ENCODE measurements around the gene MTMR1.
A peak's percentile ranks its signal among the peaks of the same experiment; 100 is the strongest.

- TF ChIP-seq MAFK (IDR thresholded peaks at IDR 0.05; ENCODE audit: partially characterized antibody) (no peak), CTCF (IDR thresholded peaks at IDR 0.05) (peak; percentile 74), CEBPB (IDR thresholded peaks at IDR 0.05) (no peak), CBX2 (IDR thresholded peaks at IDR 0.05; ENCODE audit: borderline replicate concordance, low read depth) (no peak), MAZ (IDR thresholded peaks at IDR 0.05; ENCODE audit: borderline replicate concordance, low read depth, low read length) (no peak), RAD21 (conservative IDR thresholded peaks at IDR 0.05 in 1 of 2, IDR thresholded peaks at IDR 0.05 in 1 of 2) (peak; percentile 95 to 97)
- TF ChIP-seq, protein P1, sequence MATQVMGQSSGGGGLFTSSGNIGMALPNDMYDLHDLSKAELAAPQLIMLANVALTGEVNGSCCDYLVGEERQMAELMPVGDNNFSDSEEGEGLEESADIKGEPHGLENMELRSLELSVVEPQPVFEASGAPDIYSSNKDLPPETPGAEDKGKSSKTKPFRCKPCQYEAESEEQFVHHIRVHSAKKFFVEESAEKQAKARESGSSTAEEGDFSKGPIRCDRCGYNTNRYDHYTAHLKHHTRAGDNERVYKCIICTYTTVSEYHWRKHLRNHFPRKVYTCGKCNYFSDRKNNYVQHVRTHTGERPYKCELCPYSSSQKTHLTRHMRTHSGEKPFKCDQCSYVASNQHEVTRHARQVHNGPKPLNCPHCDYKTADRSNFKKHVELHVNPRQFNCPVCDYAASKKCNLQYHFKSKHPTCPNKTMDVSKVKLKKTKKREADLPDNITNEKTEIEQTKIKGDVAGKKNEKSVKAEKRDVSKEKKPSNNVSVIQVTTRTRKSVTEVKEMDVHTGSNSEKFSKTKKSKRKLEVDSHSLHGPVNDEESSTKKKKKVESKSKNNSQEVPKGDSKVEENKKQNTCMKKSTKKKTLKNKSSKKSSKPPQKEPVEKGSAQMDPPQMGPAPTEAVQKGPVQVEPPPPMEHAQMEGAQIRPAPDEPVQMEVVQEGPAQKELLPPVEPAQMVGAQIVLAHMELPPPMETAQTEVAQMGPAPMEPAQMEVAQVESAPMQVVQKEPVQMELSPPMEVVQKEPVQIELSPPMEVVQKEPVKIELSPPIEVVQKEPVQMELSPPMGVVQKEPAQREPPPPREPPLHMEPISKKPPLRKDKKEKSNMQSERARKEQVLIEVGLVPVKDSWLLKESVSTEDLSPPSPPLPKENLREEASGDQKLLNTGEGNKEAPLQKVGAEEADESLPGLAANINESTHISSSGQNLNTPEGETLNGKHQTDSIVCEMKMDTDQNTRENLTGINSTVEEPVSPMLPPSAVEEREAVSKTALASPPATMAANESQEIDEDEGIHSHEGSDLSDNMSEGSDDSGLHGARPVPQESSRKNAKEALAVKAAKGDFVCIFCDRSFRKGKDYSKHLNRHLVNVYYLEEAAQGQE (IDR thresholded peaks at IDR 0.05) = no peak
These were observed 79.2 kb downstream of the MTMR1 start for GRCh38 chrX:150772150-150772970.
